ENCODE results near the gene PPP3CA. TPM values are rescaled to one million over a fixed set of nuclear protein-coding genes. Genes with fewer than 3 reads are reported as not detected.

Gene PPP3CA
- total and polyA plus RNA-seq, 2 of the 13 experiments (the other 11 are each of a cell fraction or from before 2014, with no cell fraction given): 4.8 to 13.2 TPM

GRCh38 chr4:101346351-101347266, 717 bp downstream of the PPP3CA start (continued):
- TF ChIP-seq ZNF572 (CRISPR knock-in tag; IDR thresholded peaks at IDR 0.05): no peak
- TF ChIP-seq EEA1 (CRISPR knock-in tag; IDR thresholded peaks at IDR 0.05; ENCODE audit: borderline replicate concordance): no peak
- TF ChIP-seq ZNF788 (CRISPR knock-in tag; IDR thresholded peaks at IDR 0.05; ENCODE audit: borderline replicate concordance): no peak
- no peak for TF ChIP-seq PRDM10 (CRISPR knock-in tag; IDR thresholded peaks at IDR 0.05; ENCODE audit: low read depth)
- TF ChIP-seq RFX1 (IDR thresholded peaks at IDR 0.05): no peak
- TF ChIP-seq SRF (IDR thresholded peaks at IDR 0.05; ENCODE audit: low read depth, low read length): no peak
- TF ChIP-seq ZC3H13 (CRISPR knock-in tag; IDR thresholded peaks at IDR 0.05): no peak
- no peak for TF ChIP-seq XRCC5 (optimal IDR thresholded peaks at IDR 0.05; ENCODE audit: low read length)
- TF ChIP-seq, protein P1, sequence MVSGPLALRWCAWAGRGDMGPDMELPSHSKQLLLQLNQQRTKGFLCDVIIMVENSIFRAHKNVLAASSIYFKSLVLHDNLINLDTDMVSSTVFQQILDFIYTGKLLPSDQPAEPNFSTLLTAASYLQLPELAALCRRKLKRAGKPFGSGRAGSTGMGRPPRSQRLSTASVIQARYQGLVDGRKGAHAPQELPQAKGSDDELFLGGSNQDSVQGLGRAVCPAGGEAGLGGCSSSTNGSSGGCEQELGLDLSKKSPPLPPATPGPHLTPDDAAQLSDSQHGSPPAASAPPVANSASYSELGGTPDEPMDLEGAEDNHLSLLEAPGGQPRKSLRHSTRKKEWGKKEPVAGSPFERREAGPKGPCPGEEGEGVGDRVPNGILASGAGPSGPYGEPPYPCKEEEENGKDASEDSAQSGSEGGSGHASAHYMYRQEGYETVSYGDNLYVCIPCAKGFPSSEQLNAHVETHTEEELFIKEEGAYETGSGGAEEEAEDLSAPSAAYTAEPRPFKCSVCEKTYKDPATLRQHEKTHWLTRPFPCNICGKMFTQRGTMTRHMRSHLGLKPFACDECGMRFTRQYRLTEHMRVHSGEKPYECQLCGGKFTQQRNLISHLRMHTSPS (CRISPR knock-in tag; IDR thresholded peaks at IDR 0.05; ENCODE audit: low read depth): no peak
- TF ChIP-seq NFIC (IDR thresholded peaks at IDR 0.05; ENCODE audit: low read length): no peak
- no peak for TF ChIP-seq SYNCRIP (IDR thresholded peaks at IDR 0.05; ENCODE audit: insufficient read depth, low read depth, low read length)
- TF ChIP-seq DNMT3B (CRISPR knock-in tag; conservative IDR thresholded peaks at IDR 0.05): no peak
- TF ChIP-seq ZNF614 (CRISPR knock-in tag; IDR thresholded peaks at IDR 0.05; ENCODE audit: borderline replicate concordance): no peak
- peak; percentile 38; the same call in 1 of the 2 replicates for TF ChIP-seq REL (CRISPR knock-in tag; conservative IDR thresholded peaks at IDR 0.05)
- TF ChIP-seq, protein P2, sequence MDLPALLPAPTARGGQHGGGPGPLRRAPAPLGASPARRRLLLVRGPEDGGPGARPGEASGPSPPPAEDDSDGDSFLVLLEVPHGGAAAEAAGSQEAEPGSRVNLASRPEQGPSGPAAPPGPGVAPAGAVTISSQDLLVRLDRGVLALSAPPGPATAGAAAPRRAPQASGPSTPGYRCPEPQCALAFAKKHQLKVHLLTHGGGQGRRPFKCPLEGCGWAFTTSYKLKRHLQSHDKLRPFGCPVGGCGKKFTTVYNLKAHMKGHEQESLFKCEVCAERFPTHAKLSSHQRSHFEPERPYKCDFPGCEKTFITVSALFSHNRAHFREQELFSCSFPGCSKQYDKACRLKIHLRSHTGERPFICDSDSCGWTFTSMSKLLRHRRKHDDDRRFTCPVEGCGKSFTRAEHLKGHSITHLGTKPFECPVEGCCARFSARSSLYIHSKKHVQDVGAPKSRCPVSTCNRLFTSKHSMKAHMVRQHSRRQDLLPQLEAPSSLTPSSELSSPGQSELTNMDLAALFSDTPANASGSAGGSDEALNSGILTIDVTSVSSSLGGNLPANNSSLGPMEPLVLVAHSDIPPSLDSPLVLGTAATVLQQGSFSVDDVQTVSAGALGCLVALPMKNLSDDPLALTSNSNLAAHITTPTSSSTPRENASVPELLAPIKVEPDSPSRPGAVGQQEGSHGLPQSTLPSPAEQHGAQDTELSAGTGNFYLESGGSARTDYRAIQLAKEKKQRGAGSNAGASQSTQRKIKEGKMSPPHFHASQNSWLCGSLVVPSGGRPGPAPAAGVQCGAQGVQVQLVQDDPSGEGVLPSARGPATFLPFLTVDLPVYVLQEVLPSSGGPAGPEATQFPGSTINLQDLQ (CRISPR knock-in tag; IDR thresholded peaks at IDR 0.05): no peak
- no peak for TF ChIP-seq KLF13 (CRISPR knock-in tag; IDR thresholded peaks at IDR 0.05)
- TF ChIP-seq ZBTB46 (CRISPR knock-in tag; IDR thresholded peaks at IDR 0.05; ENCODE audit: borderline replicate concordance): no peak
- TF ChIP-seq ISL2 (CRISPR knock-in tag; IDR thresholded peaks at IDR 0.05): no peak
- TF ChIP-seq SOX5 (CRISPR knock-in tag; IDR thresholded peaks at IDR 0.05; ENCODE audit: borderline replicate concordance): no peak
- no peak for TF ChIP-seq ZNF383 (CRISPR knock-in tag; IDR thresholded peaks at IDR 0.05; ENCODE audit: borderline replicate concordance)
